B cell (primary cell): ENCODE measurements around the gene CSTA. TPM values are rescaled to one million over a fixed set of nuclear protein-coding genes. Genes with fewer than 3 reads are reported as not detected.

ENCODE experiments used
- ATAC-seq: fragments of 200-7000 bp; cut with Tn5 transposase; one replicate; pipeline ENCODE4 v1.10.0; 2021; ENCODE audit warnings: low read depth, mild to moderate bottlenecking, moderate number of reproducible peaks, moderate library complexity
- CTCF ChIA-PET: fragments of 350-600 bp; sonication (Branson Sonifier 250); formaldehyde crosslinking; loops from one replicate; lab custom pipeline; 2021; ENCODE audit warnings: antibody characterized with exemption, inconsistent platforms; lab: Charles Lee
- POLR2A ChIA-PET: fragments of 350-600 bp; sonication (Branson Sonifier 250); formaldehyde crosslinking; loops from one replicate; lab custom pipeline; 2021; ENCODE audit warnings: antibody characterized with exemption; lab: Charles Lee
- DNase-seq: peaks from one replicate; pipeline ENCODE4 v3.0.0; 2013
- H2AFZ ChIP-seq: 2 replicates; pipeline ENCODE4 v1.6.1; 2012; ENCODE audit warnings: mild to moderate bottlenecking, low read depth, low read length; ENCODE audit not compliant: insufficient read depth, poor library complexity, severe bottlenecking
- H3K27ac ChIP-seq, 2 donors: 1 replicate in 1 of 2; 2 replicates in 1 of 2; pipeline ENCODE4 v1.5.1; 2012 to 2013; ENCODE audit warnings: low read length in 2 of 2, mild to moderate bottlenecking in 2 of 2, moderate library complexity in 1 of 2
- H3K27me3 ChIP-seq, 4 experiments: fragments of 200-600 bp in 1 of 4; sonication (generic) in 1 of 4; replicated peaks in 1 of 4; 1 replicate in 2 of 4; 2 replicates in 2 of 4; pipeline versions ENCODE4 v1.6.1 to v1.7.0; 2013 to 2016; ENCODE audit warnings: low read length in 3 of 4, mild to moderate bottlenecking in 2 of 4, mixed read lengths in 1 of 4, moderate library complexity in 1 of 4; ENCODE audit not compliant: insufficient read depth in 4 of 4, control insufficient read depth in 3 of 4; ENCODE audit errors: control extremely low read depth in 1 of 4
- H3K36me3 ChIP-seq, 2 experiments: replicated peaks in 1 of 2; 1 replicate in 1 of 2; 2 replicates in 1 of 2; pipeline versions ENCODE4 v1.6.1 to v1.7.1; 2013; ENCODE audit warnings: low read length in 1 of 2; ENCODE audit not compliant: insufficient read depth in 2 of 2, control insufficient read depth in 1 of 2; ENCODE audit errors: control extremely low read depth in 1 of 2, extremely low read depth in 1 of 2
- H3K4me1 ChIP-seq, 2 donors: fragments of 200-600 bp in 1 of 2; sonication (generic) in 1 of 2; 1 replicate in 1 of 2; 2 replicates in 1 of 2; pipeline versions ENCODE4 v1.5.1 to v1.6.1; 2013 to 2017; ENCODE audit warnings: low read length in 2 of 2; ENCODE audit not compliant: control insufficient read depth in 2 of 2, insufficient read depth in 2 of 2
- H3K4me2 ChIP-seq: replicated peaks from 2 replicates; pipeline ENCODE3; 2012; ENCODE audit warnings: mild to moderate bottlenecking, low read depth, low read length; ENCODE audit not compliant: poor library complexity, severe bottlenecking
- H3K4me3 ChIP-seq, 5 experiments: fragments of 200-600 bp in 1 of 5; sonication (generic) in 1 of 5; 1 replicate in 3 of 5; 2 replicates in 2 of 5; pipeline versions ENCODE4 v1.5.1 to v1.7.0; 2011 to 2016; ENCODE audit warnings: low read length in 4 of 5, mild to moderate bottlenecking in 4 of 5, low read depth in 2 of 5, control low read depth in 1 of 5, moderate library complexity in 1 of 5; ENCODE audit not compliant: insufficient read depth in 1 of 5; ENCODE audit errors: control extremely low read depth in 1 of 5, extremely low read depth in 1 of 5
- H3K79me2 ChIP-seq: fragments of 200-600 bp; sonication (generic); one replicate; pipeline ENCODE4 v1.6.0; 2016; ENCODE audit warnings: low read length; ENCODE audit not compliant: control insufficient read depth, insufficient read depth
- H3K9ac ChIP-seq: fragments of 200-600 bp; sonication (generic); 2 replicates; pipeline ENCODE4 v1.6.1; 2017; ENCODE audit warnings: mild to moderate bottlenecking, low read length, moderate library complexity
- H3K9me3 ChIP-seq, 3 donors: one replicate each; pipeline versions ENCODE4 v1.6.1 to v1.7.1; 2013; ENCODE audit warnings: low read length in 2 of 3; ENCODE audit not compliant: control insufficient read depth in 2 of 3, insufficient read depth in 1 of 3; ENCODE audit errors: control extremely low read depth in 1 of 3
- H4K20me1 ChIP-seq: 2 replicates; pipeline ENCODE4 v1.6.0; 2012; ENCODE audit warnings: mild to moderate bottlenecking, low read length; ENCODE audit not compliant: insufficient read depth, control insufficient read depth, poor library complexity, severe bottlenecking
- H3K27ac Mint-ChIP-seq: one replicate; pipeline ENCODE4 v1.8.0; 2021; ENCODE audit warnings: mixed read lengths
- H3K27me3 Mint-ChIP-seq: one replicate; pipeline ENCODE4 v1.8.0; 2021; ENCODE audit warnings: mixed read lengths
- H3K4me1 Mint-ChIP-seq: one replicate; pipeline ENCODE4 v1.8.0; 2021; ENCODE audit warnings: mixed read lengths
- H3K4me3 Mint-ChIP-seq: one replicate; pipeline ENCODE4 v1.8.0; 2021; ENCODE audit warnings: mixed read lengths
- H3K9me3 Mint-ChIP-seq: one replicate; pipeline ENCODE4 v1.8.0; 2022; ENCODE audit warnings: mixed read lengths; ENCODE audit not compliant: insufficient read depth
- CTCF ChIP-seq: fragments of 200-600 bp; IDR thresholded peaks from one replicate; pipeline ENCODE4 v1.8.0; 2022; ENCODE audit warnings: antibody characterized with exemption, mild to moderate bottlenecking
- EZH2 ChIP-seq: IDR thresholded peaks from 2 replicates; pipeline ENCODE4 v1.6.1; 2012; ENCODE audit warnings: borderline replicate concordance, low read depth, mild to moderate bottlenecking, moderate library complexity, low read length; ENCODE audit not compliant: insufficient read depth, poor library complexity, severe bottlenecking
- WGBS: methylation state at CpG from one replicate; pipeline ENCODE4 v1.1.5; 2013; ENCODE audit warnings: missing lambda C conversion rate; ENCODE audit not compliant: insufficient coverage; 5-methylcytosine and 5-hydroxymethylcytosine counted together
- intact Hi-C: fragments of 100-400 bp; cut with micrococcal nuclease; formaldehyde crosslinking; loops from one replicate; pipeline ENCODE4 v1.10.0; 2022
- polyA plus RNA-seq: library from polyadenylated mRNA; depleted of rRNA; stranded (reverse); fragments of >200 nt; gene quantifications from 2 replicates; pipeline ENCODE4 v1.2.3, GENCODE V29; 2012
- total RNA-seq, 2 donors: library from RNA; stranded (reverse); fragments of 120-200 nt in 1 of 2; gene quantifications; 1 replicate in 1 of 2; 2 replicates in 1 of 2; pipeline versions ENCODE4 v1.2.3 to v1.2.4, GENCODE V29; 2013 to 2022

CSTA gene
- total and polyA plus RNA-seq, 2 donors (not counting 1 experiment from before 2014, with no cell fraction given): 1.3 TPM; not detected in 1

- H3K4me3 ChIP-seq: no peak overlapping the region
- H3K79me2 ChIP-seq: no peaks in the 10 kb centered on the region
- peaks cover 0 to 2% (median 0%) of the 10 kb centered on the region in 4 experiments for H3K27me3 ChIP-seq
- POLR2A ChIA-PET: no interaction called here
- Mint-ChIP-seq H3K9me3 (no peaks in the 10 kb centered on the region), H3K27me3 (no peaks in the 10 kb centered on the region), H3K27ac (no peak overlapping the region), H3K4me3 (no peak overlapping the region), H3K4me1 (no peaks in the 10 kb centered on the region)
- ATAC-seq: no peak
- intact Hi-C loops: no loop called here
- no peak overlapping the region for H2AFZ ChIP-seq
- CTCF ChIA-PET: interaction anchor here (0.6 kb wide), 1 partner anchor 107 kb away, joined by 3 read pairs; no protein-coding TSS in a partner anchor
- H3K27ac ChIP-seq: no peak overlapping the region
- no peaks in the 10 kb centered on the region for H4K20me1 ChIP-seq
- H3K4me1 ChIP-seq: no peaks in the 10 kb centered on the region
- 96% methylated on average over 5 of the region's 5 CpGs for WGBS
- H3K9me3 ChIP-seq: peaks cover 0 to 7% (median 0%) of the 10 kb centered on the region in 3 donors
- no peak overlapping the region for H3K4me2 ChIP-seq
- DNase-seq: no peak
- no peaks in the 10 kb centered on the region for H3K36me3 ChIP-seq
- no peak overlapping the region for H3K9ac ChIP-seq
- TF ChIP-seq CTCF (no peak), EZH2 (no peak)
These were observed 25.9 kb downstream of the CSTA start for GRCh38 chr3:122350814-122351418.

GRCh38 chr3:122351612-122352011 lies 26.6 kb downstream of the CSTA start:
- H3K27ac Mint-ChIP-seq: no peak overlapping the region
- Histone ChIP-seq H3K4me3 (no peak overlapping the region), H3K79me2 (no peaks in the 10 kb centered on the region), H3K4me2 (no peak overlapping the region), H2AFZ (no peak overlapping the region), H3K27me3 (peaks cover 0 to 2% (median 0%) of the 10 kb centered on the region in 4 experiments), H3K9ac (no peak overlapping the region), H3K9me3 (peaks cover 0 to 7% (median 0%) of the 10 kb centered on the region in 3 donors), H3K27ac (no peak overlapping the region), H4K20me1 (no peaks in the 10 kb centered on the region), H3K4me1 (no peaks in the 10 kb centered on the region), H3K36me3 (no peaks in the 10 kb centered on the region)
- ChIA-PET CTCF (no interaction called here), POLR2A (no interaction called here)
- H3K27me3 Mint-ChIP-seq: no peaks in the 10 kb centered on the region
- whole genome bisulfite sequencing: no CpG with 5 or more reads among the region's 4 CpGs
- H3K4me3 Mint-ChIP-seq: no peak overlapping the region
- no peak for DNase-seq
- intact Hi-C loops: no loop called here
- H3K9me3 Mint-ChIP-seq: no peaks in the 10 kb centered on the region
- no peaks in the 10 kb centered on the region for H3K4me1 Mint-ChIP-seq
- no peak for ATAC-seq
- TF ChIP-seq CTCF: no peak
- TF ChIP-seq EZH2: no peak
